Retina (tissue), 1 donor: Measurements from ENCODE around the gene TJP3.
"Not testable (repeated sequence)": the region's sequence is repeated elsewhere in the genome, so short reads cannot be mapped to it uniquely, and the experiment has no call there.

Experiments
- DNase-seq: peaks from one replicate; pipeline ENCODE4 v3.0.0-alpha.2; 2016

The TJP3 gene

DNA sequence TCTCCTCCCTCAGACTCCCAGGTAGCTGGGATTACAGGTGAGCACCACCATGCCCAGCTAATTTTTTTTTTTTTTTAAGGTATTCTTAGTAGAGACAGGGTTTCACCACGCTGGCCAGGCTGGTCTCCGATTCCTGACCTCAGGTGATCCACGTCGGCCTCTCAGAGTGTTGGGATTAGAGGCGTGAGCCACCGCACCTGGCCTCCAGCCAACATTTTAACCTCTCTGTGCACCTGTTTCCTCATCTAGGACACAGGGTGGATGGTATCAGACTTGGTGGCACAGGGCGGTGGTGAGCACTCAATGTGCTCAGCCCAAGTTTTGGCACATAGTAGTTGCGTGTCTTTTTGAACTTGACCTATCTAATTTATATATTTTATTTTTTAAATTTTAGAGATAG is 40.8 kb downstream of the TJP3 start:
- DNase-seq, result no peak

DNA sequence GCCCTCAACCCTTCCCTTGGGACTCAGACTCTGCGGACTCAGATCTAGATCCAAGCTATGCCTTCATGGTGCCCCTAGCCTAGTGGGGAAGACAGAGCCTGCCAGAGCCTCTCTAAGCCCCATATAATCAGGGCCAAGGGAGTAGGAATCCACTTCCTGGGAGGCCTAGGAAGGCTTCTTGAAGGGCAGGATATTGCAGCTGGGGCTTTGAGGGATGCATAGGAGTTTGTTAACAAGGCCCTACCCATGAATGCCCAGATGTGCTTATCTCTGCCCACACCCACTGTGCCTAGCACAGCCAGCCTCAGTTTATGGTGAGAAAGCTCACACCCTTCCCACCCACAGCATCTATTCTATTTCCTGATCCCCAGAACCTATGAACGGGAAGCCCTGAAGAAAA is 42.0 kb downstream of the TJP3 start:
- DNase-seq, result no peak

DNA sequence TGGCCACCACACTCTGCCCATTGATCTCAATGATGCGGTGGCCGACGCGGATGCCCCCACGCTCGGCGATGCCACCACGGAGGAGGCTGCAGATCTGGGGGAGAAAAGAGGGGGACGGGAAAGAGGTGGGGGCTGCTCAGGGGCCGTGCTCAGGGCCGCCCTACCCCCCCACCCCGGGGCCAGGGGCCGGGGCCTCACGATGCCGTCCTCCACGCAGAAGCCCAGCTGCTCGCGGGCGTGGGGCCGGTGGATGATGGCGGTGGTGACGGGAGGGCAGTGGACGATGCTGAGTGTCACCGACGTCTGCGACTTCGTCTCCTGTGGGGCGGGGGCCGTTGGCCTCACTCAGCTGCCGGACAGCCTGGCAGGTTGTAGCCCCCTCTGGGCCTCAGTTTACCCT is 43.1 kb downstream of the TJP3 start:
- DNase-seq, result no peak

DNA sequence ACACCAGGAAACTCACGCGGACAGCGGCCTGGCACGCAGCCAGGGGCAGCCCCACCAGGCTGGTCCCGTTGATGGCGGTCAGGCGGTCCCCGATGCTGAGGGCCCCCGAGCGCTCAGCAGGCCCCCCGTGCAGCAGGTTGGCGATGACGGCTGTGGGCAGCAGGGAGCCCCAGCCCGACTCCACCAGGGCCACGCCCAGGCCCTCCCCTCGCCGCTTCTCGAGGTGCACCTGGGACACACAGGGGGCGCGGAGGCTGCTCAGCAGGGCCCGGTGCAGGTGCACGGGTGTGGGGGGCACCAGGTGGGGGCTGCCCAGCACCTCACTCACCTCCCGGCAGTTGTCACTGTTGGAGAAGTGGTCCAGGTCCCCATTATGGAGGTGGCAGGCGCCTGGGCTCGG is 44.3 kb downstream of the TJP3 start:
- no peak for DNase-seq

DNA sequence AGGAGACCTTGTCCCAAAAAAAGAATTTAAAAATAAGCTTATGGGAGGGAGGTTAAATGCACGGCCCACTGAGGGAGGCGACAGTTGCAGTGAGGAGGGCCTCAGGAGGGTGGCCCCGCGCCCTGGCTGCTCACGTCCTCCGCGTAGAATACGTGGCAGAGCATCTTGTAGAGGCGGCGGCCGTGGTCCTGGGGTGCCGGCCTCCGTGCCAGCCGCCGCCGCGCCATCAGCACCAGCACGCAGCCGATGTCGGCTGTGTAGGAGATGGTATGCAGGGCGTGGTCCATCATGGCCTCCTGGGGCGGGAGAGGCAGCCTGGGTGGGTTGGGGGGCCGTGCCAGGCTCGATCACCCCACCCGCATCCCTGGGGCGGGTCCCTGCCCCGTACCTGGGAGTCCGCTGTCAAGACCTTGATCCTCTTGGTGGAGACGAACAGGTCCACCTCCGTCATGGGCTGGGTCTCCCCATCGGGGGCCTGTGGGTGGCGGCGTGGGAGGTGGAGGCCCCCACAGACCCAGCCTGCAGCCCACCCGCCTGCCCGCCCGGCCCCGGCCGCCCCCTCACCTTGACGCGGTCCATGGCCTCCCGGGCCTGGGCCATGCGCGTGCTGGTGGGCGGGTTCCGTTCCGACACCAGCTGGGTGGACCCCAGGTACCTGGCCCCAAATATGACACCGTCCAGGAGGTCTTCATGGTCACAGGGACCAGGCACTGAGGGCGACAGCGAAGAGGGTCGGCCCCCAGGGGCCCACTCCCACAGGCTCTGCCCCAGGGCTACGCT is 45.6 kb downstream of the TJP3 start:
- DNase-seq, result no peak

DNA sequence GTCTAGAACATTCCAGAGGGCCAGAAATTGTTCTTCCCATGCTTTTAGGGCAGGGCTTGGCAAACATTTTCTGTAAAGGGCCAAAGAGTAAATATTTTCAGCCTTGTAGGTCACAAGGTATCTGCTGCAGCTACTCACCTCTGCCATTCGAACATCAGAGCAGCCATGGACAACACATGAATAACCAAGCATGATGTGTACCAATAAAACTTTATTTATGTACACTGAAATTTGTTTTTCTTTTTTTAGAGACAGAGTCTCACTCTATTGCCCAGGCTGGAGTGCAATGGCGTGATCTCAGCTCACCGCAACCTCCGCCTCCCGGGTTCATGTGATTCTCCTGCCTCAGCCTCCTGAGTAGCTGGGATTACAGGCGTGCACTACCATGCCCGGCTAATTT is 49.5 kb downstream of the TJP3 start:
- DNase-seq, result not testable (repeated sequence)

DNA sequence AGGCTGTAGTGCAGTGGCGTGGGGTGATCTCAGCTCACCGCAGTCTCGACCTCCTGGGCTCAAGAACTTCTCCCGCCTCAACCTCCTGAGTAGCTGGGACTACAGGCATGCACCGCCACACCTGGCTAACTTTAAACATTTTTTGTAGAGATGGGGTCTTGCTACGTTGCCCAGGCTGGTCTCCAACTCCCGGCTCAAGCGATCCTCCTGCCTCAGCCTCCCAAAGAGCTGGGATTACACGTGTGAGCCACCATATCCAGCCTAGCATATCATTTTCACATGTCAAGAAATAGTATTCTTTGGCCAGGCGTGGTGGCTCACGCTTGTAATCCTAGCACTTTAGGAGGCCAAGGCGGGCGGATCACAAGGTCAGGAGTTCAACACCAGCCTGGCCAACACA is 50.1 kb downstream of the TJP3 start:
- not testable (repeated sequence) for DNase-seq

DNA sequence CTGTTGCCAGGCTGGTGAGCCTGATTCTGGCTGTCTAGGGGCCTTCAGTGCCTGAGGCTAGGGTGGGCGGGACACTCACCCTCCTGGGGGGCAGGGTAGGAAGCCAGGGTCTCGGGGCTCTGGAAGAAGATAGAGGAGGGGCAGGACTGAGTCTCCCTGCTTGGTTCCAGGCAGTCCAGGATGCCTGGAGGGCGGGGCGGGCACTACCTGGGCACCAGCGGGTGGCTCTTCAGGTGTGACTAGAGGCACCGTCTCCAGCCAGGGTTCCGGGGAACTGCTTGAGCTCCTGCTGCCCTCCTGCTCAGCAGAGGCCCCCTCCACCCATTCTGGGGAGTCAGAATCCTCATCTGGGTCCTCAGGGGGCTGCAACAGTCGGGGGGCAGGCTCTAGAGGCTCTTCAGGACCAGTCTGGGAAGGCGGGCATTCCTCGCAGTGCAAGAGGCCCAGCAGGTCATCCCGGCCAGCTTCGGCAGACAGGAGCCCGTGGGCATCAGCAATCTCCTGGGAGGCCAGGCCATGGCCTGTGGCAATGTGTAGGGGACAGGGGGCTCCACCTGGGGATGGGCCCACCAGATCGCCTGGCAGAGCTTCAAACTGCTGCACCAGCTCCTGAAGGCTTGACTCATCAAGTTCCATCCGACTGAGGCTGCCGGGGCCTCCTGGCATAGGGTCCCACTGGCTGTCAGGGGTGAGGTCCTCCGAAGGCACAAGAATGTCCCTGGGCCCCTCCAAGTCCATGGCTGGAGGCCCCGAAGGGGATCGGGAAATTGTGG is 51.5 kb downstream of the TJP3 start:
- DNase-seq, result no peak

DNA sequence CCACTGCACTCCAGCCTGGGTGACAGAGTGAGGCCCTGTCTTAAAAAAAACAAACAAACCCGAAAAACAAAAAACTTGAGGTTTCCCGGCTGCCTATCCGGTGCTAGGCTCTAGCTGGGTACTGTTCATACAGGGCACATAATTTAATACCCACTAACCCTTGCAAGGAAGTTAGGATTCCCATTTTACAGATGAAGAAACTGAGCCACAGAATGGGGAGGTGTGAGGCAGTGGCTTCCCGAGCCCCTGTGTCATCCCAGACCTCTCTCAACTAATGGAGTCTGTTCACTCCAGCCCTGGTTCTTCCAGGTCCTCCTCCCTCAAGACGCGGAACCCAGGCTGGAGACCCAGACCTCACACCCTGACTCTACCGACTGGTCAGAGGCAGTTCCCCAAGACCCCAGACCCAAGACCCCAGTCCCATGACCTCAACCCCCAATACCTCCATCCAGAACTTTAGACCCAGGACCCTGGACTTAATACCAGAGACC is 52.7 kb downstream of the TJP3 start:
- DNase-seq, result no peak

DNA sequence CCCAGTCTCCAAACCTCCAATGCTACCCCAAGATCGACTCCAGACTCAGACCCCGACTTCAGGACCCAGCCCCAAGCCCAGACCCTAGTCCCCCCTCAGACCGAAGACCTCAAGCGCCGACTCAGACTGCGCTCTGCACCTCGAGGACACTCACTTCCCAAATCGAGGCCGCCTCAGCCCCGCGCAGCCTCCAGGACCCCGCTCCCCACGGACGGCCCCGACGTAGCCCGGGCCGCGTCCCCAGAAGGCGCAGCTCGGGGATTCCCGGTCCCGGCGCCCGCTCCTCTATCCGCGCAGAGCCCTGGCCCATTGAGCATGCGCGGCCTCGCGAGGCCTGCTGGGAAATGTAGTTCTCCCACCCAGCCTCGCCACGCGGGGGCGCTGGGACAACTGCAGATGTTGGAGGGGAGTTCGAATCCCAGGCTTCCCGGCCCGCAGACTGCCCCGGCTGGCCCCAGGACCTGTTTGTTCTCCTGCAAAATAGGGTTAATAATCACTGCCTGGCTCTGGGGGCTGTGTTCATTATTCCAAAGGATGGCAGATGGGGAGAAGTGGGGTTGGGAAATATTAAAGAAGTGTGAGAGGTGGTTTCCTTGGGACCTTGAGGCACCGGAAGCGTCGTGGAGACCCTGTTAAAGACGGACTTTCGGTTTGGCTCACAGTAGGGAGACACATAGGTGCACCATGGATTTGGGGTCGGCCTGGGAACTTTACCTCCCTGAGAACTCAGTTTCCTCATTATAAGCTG is 53.4 kb downstream of the TJP3 start, which contains the start of gene APBA3:
APBA3 (minus strand) TSS at position 311 of the 748 bp plus-strand sequence. CDS start 1,428 bp downstream, outside the sequence.
- peak; percentile 96 for DNase-seq

DNA sequence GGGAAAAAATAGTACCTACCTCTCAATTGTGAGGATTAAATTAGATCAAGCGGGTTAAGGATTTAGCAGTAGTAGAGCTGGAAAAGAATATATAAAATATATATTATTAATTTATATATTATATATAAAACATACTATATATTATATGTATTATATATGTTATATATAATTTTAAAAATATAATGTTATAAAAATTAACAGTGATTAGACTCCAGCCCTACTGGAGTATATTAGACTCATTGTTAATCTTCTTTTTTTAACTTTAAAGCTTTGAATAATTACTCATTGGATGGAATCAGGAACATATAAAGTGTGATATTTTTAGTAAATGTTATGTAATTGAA is 53.9 kb downstream of the TJP3 start:
- DNase-seq, result no peak

DNA sequence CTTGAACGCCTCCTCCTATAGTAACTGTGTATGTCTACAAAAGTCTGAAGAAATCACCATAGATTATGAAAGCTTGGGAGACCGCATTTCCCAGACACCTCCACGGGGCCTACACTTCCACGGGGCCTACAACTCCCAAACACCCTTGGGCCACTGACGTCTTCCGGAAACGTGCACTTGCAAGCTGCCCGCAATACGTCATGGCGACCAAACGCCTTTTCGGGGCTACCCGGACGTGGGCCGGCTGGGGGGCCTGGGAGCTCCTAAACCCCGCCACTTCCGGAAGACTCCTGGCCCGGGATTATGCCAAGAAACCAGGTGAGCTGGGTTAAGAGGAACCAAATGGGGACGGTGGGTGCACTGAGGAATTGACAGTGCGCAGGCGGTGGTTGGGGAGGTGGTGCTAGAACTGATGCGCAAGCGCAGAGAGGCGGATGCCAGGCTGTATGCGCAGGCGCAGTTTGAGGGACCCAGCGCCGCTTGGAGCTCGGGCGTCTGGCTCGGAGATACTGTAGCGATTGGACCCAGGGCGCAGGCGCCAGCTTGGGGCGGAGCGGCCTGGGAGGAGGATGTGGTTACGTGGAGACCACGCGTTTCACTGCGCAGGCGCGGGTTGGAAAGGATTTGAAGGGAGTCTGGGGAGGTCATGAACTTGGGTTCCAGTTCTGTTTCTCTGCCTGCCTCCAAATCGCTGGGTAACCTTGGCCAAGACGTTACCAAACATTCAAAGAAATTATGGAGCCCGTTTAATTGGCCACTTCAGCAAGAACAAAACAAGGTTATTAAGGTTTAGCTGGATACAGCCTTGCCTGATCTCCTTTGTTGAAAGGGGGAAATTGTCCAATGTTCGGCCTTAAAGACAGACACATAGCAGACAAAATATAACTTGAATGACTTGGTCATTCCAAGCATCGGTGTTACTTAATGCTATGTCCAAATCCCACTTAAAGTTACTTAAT is 54.6 kb downstream of the TJP3 start, which contains the start of gene MRPL54:
MRPL54 (plus strand) TSS at position 182 of the 959 bp plus-strand sequence; CDS start at position 201, 19 bp downstream.
- peak; percentile 100 for DNase-seq

DNA sequence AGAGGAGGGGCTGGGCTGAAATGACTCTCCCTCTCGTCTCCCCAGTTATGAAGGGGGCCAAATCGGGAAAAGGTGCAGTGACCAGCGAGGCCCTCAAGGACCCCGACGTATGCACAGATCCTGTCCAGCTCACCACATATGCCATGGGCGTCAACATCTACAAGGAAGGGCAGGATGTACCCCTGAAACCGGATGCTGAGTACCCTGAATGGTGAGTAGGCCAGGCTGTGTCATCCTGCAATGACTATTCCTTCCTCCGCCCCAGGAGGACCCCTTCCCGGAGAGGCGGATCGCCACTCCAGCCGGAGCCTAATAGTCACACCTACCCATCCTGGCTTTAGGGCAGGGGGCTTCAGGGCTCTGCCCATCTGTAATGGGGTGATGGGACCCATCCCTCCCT is 56.9 kb downstream of the TJP3 start:
- no peak for DNase-seq

DNA sequence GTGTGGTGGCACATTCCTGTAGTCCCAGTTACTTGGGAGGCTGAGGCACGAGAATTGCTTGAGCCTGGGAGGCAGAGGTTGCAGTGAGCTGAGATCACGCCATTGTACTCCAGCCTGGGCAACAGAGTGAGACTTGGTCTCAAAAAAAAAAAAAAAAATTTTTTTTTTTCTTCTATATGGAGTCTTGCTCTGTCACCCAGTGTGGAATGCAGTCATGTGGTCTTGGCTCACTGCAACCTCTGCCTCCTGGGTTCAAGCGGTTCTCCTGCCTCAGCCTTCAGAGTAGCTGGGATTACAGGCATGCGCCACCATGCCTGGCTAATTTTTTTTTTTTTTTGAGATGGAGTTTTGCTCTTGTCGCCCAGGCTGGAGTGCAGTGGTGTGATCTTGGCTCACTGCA is 57.6 kb downstream of the TJP3 start:
- DNase-seq, result not testable (repeated sequence)

DNA sequence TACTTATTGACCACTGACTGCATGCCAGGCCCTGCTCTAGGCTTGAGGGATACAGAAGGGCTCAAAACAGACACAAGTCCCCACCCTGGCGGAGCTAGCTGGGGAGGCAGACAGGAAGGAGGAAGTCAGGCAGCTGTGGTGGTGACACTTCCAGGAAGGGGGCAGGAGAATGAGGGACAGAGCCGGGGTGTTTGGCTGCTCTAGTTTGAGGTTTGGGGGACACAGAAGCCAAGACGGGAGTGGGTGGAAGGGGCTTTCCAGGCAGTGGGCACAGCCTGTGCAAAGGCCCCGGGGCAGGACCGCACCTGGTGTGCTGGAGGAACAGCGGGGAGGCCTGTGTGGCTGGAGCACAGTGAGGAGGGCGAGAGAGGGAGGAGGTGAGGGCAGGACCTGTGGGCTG is 58.3 kb downstream of the TJP3 start:
- no peak for DNase-seq

DNA sequence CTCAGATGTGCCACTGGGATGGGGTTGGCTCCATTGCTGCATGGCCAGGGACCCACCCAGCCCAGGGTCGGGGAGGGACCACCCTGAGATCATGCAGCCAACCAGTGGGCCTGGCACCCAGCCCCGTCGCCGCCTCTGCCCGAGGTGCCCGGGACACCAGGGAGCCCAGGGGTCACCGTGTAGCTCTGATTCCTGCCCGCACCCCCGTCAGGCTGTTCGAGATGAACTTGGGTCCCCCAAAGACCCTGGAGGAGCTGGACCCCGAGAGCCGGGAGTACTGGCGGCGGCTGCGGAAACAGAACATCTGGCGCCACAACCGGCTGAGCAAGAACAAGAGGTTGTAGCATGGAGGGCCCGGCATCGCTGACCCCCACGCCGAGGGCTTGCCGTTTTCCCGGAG is 58.9 kb downstream of the TJP3 start:
- DNase-seq, result no peak

DNA sequence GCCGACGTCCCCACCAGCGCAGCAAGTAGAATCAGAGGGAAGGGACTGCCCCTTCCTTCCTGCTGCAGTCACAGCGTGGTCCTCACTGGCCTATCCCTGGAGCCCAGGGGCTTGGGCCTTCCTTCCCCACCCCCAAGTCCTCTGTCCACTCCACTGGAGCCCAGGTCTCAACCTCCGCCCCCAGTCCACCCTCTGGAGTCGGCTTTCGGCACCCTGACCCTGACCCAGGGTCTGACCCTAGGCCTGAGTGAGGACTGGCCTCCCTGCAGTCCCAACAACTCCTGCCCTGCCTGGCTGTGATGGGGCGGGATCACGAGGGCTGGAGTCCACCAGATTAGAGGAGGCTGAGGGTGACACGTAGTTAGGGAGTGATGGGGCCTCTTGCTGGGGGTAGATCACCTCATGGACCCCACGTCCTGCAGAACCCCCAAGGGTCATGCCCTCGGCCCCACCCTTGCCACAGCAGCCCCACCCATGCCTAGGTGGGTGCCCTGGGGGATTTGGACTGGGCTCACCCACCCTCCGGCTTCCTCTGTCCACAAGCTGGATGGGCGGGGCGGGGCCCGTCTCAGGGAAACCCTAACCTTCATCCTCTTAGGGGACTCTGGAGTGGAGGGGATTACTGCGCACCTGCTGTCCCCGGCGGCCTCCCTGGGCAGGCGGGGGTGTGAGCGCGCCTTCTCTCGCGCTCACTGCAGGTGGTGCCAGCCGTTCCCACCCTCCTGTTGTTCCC is 60.0 kb downstream of the TJP3 start:
- no peak for DNase-seq

DNA sequence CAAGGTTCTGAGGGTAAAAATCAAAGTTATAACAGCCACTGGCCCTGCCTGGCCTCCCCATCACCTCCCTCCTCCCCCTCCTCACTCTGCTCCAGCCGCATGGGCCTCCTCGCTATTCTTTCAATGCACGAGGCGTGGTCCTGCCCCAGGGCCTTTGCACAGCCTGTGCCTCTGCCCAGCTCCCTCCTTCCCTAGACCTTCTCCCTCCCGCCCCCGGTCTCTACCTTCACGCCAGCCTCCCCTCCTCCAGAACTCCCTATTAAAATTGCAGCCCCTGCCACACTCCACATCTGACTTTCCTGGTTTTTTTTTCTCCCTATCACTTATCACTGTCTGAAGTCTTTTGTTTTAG is 60.5 kb downstream of the TJP3 start:
- DNase-seq, result no peak

DNA sequence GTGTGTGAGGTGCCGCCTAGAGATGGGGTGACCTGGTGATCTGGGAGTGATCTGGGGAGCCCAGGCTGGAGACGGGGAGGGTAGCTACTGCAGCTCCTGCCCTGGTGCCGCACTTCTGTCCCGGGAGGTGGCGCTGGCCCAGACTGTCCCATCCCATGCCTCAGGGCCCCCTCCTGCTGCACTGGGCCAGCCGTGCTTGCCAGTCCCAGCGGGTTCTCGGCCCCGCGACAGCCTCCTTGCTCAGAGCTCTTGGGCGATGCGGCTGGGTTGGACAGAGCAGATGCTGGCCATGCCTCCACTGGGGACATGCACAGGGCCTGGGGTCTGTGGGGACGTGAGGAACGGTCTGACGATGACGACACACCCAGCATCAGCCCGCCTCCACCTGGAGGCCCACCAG is 61.3 kb downstream of the TJP3 start:
- DNase-seq, result no peak

DNA sequence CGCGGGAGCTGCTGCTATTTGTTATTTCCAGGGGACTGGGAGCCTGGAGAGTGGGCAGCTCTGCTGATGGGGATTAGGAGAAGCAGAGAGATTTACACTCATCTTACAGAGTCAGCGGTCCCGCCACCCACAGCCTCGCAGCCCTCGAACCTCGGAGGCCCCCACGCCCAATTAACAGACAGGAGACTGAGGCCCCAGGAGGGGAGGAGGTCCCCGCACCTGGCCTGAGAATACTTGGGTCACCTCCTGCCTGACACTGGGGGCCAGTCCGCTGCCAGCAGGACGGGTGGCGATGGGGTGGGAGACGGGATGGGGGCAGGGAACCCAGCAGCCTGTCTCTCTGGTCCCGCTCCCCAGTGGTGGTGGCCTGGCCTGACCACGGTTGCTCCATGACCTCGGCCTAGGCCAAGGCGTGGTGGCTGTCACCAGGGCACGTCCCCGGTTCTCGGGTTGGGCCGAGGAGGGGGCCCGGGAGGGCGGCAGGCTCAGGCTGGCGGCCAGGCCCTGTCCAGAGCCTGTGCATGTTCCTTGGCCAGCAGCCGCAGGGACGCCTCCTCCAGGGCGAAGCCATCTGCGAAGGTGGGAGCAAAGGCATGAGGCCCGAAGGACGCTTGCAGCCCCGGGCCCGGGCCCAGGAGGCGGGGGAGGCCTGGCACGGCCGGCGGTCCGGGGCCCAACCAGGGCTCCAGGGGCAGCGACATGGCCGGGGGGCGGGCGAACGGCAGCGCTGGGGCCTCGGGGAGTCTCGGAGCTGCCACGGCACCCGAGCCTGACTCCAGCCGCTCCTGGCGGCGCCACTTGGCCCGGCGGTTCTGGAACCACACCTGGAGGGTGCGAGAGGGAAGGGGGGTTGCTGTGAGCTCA is 62.2 kb downstream of the TJP3 start:
- DNase-seq, result no peak
